ENCODE data around the gene WNT3.

The WNT3 gene

DNA sequence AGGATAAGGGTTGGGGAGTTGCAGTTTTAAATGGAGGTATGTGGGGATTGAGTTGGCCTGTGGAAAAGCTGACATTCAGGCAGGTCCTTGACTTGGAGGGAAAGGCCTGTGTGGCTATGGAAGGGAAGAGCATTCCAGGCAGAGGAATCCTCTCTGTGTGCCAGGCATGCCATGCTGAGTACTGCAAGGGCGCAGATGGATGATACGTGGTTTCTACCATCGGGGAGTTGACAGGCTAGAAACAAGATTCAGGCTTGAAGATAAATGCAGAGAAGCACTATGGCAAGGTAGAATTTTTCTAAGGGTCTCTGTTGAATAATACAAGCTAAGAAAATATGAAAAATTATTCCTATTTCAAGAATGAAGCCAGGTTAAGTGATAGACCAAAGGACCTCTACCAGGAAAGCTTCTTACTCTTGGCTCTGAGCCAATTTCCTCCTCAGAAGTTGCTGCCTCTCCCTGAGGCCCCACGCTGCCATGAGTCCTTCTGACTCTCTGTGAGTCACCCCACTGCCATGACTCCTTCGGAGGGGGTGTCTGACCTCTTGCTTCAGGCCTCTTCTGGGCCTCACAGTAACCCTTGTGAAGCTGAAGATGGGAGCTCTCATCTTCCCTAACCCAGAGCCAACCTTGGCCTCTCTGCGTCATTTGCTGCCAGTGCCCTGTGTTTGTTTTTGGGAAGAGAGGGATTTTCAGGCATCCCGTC, 75.8 kb downstream of the WNT3 start:
- TF ChIP-seq RAD21 (IDR thresholded peaks at IDR 0.05; ENCODE audit: low read depth), result no peak
- TF ChIP-seq, protein P1, sequence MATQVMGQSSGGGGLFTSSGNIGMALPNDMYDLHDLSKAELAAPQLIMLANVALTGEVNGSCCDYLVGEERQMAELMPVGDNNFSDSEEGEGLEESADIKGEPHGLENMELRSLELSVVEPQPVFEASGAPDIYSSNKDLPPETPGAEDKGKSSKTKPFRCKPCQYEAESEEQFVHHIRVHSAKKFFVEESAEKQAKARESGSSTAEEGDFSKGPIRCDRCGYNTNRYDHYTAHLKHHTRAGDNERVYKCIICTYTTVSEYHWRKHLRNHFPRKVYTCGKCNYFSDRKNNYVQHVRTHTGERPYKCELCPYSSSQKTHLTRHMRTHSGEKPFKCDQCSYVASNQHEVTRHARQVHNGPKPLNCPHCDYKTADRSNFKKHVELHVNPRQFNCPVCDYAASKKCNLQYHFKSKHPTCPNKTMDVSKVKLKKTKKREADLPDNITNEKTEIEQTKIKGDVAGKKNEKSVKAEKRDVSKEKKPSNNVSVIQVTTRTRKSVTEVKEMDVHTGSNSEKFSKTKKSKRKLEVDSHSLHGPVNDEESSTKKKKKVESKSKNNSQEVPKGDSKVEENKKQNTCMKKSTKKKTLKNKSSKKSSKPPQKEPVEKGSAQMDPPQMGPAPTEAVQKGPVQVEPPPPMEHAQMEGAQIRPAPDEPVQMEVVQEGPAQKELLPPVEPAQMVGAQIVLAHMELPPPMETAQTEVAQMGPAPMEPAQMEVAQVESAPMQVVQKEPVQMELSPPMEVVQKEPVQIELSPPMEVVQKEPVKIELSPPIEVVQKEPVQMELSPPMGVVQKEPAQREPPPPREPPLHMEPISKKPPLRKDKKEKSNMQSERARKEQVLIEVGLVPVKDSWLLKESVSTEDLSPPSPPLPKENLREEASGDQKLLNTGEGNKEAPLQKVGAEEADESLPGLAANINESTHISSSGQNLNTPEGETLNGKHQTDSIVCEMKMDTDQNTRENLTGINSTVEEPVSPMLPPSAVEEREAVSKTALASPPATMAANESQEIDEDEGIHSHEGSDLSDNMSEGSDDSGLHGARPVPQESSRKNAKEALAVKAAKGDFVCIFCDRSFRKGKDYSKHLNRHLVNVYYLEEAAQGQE (IDR thresholded peaks at IDR 0.05; ENCODE audit: low read depth), result no peak
- peak; percentile 75 for TF ChIP-seq NFIC (IDR thresholded peaks at IDR 0.05)

- TF ChIP-seq FOXM1 (IDR thresholded peaks at IDR 0.05; ENCODE audit: borderline replicate concordance, low read depth), result no peak
- no peak for TF ChIP-seq TEAD4 (IDR thresholded peaks at IDR 0.05)
- TF ChIP-seq NFIC (IDR thresholded peaks at IDR 0.05), result no peak
- no peak for TF ChIP-seq TAF1 (IDR thresholded peaks at IDR 0.05; ENCODE audit: low read depth)
- TF ChIP-seq ZBTB7A (IDR thresholded peaks at IDR 0.05; ENCODE audit: low read depth), result no peak
These were observed 77.3 kb downstream of the WNT3 start for GRCh38 chr17:46741122-46741730.

DNA sequence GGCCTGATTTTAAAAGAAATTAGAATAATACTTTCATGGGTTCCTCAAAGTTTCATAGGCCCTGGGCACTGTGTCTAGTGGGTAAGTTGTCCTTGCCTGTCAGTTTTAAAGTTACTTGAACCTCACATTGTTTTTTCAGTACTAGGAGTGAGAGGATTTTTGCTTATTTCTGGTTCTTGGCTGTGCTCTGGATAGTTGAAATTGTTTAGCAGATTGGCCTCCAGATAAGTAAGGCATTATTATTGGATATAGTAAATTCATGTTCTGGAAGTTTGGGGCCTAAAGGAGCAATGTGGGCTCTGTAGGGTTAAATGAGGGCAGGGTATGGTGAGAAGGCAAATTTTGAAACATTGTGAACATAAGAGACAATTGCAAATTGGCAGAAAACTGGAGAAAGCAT, 78.5 kb downstream of the WNT3 start:
- TF ChIP-seq TEAD4 (IDR thresholded peaks at IDR 0.05), result no peak
- TF ChIP-seq ZBTB7A (IDR thresholded peaks at IDR 0.05; ENCODE audit: low read depth), result no peak
- TF ChIP-seq, protein P2, sequence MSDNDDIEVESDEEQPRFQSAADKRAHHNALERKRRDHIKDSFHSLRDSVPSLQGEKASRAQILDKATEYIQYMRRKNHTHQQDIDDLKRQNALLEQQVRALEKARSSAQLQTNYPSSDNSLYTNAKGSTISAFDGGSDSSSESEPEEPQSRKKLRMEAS (IDR thresholded peaks at IDR 0.05), result no peak
- TF ChIP-seq CEBPB (IDR thresholded peaks at IDR 0.05), result no peak
- TF ChIP-seq YY1 (IDR thresholded peaks at IDR 0.05; ENCODE audit: low read depth), result no peak
- TF ChIP-seq RAD21 (IDR thresholded peaks at IDR 0.05; ENCODE audit: low read depth), result no peak
- TF ChIP-seq EP300 (IDR thresholded peaks at IDR 0.05; ENCODE audit: borderline replicate concordance), result no peak
- TF ChIP-seq TCF12 (IDR thresholded peaks at IDR 0.05; ENCODE audit: low read depth), result no peak
- no peak for TF ChIP-seq NFIC (IDR thresholded peaks at IDR 0.05)
- TF ChIP-seq, protein P1 (IDR thresholded peaks at IDR 0.05; ENCODE audit: low read depth), result no peak
- no peak for TF ChIP-seq EGR1 (IDR thresholded peaks at IDR 0.05)

DNA sequence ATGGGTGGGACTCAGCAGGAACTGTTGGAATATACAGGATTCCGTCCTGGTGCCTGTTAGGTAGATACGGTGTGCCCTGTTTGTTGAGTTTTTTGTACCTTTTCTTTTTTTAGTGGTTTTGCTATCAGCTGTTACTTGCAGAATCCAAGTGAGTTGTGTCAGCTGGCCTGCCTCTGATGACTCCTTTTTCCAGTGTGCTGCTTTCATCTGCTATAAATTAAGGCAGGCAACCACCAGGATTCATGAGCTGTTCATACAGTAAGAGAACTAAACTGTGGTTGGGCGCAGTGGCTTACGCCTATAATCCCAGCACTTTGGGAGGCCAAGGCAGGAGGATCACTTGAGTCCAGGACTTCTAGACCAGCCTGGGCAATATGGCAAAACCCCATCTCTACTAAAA, 79.9 kb downstream of the WNT3 start:
- no peak for TF ChIP-seq ZBTB7A (IDR thresholded peaks at IDR 0.05; ENCODE audit: low read depth)
- no peak for TF ChIP-seq TCF12 (IDR thresholded peaks at IDR 0.05; ENCODE audit: low read depth)
- TF ChIP-seq USF1 (IDR thresholded peaks at IDR 0.05), result no peak
- no peak for TF ChIP-seq CEBPB (IDR thresholded peaks at IDR 0.05)
- no peak for TF ChIP-seq FOXM1 (IDR thresholded peaks at IDR 0.05; ENCODE audit: borderline replicate concordance, low read depth)
- TF ChIP-seq EGR1 (IDR thresholded peaks at IDR 0.05), result no peak
- TF ChIP-seq, protein P2 (IDR thresholded peaks at IDR 0.05), result no peak
- no peak for TF ChIP-seq EP300 (IDR thresholded peaks at IDR 0.05; ENCODE audit: borderline replicate concordance)
- no peak for TF ChIP-seq TAF1 (IDR thresholded peaks at IDR 0.05; ENCODE audit: low read depth)
- TF ChIP-seq CREB1 (IDR thresholded peaks at IDR 0.05; ENCODE audit: low read depth), result no peak
- TF ChIP-seq NFIC (IDR thresholded peaks at IDR 0.05), result no peak
- TF ChIP-seq RAD21 (IDR thresholded peaks at IDR 0.05; ENCODE audit: low read depth), result no peak
- no peak for TF ChIP-seq YY1 (IDR thresholded peaks at IDR 0.05; ENCODE audit: low read depth)
- TF ChIP-seq, protein P1 (IDR thresholded peaks at IDR 0.05; ENCODE audit: low read depth), result no peak
- TF ChIP-seq TEAD4 (IDR thresholded peaks at IDR 0.05), result no peak

DNA sequence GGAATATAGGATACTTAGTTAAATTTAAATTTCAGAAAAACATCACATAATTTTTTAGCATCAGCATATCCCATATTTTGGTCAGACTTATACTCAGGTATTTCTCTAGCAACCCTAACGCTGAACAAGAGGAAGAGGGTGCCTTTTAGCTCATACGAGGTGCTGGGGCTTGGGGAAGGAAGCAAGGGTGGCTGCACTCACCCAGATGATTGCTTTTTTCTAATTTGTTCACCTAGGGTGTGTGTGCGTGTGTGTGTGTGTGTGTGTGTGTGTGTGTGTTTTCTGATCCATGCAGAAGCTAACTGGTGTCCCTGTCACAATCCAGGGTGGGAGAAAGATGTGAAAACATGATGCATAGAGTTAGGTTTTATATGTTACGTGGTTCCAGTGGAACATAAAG, 81.2 kb downstream of the WNT3 start:
- no peak for TF ChIP-seq TAF1 (IDR thresholded peaks at IDR 0.05; ENCODE audit: low read depth)
- no peak for TF ChIP-seq EP300 (IDR thresholded peaks at IDR 0.05; ENCODE audit: borderline replicate concordance)
- no peak for TF ChIP-seq YY1 (IDR thresholded peaks at IDR 0.05; ENCODE audit: low read depth)
- no peak for TF ChIP-seq CEBPB (IDR thresholded peaks at IDR 0.05)
- TF ChIP-seq RAD21 (IDR thresholded peaks at IDR 0.05; ENCODE audit: low read depth), result no peak
- TF ChIP-seq EGR1 (IDR thresholded peaks at IDR 0.05), result no peak
- TF ChIP-seq TCF12 (IDR thresholded peaks at IDR 0.05; ENCODE audit: low read depth), result no peak
- no peak for TF ChIP-seq CREB1 (IDR thresholded peaks at IDR 0.05; ENCODE audit: low read depth)
- no peak for TF ChIP-seq TEAD4 (IDR thresholded peaks at IDR 0.05)
- TF ChIP-seq FOXM1 (IDR thresholded peaks at IDR 0.05; ENCODE audit: borderline replicate concordance, low read depth), result no peak
- TF ChIP-seq, protein P2 (IDR thresholded peaks at IDR 0.05), result no peak
- TF ChIP-seq ZBTB7A (IDR thresholded peaks at IDR 0.05; ENCODE audit: low read depth), result no peak
- TF ChIP-seq, protein P1 (IDR thresholded peaks at IDR 0.05; ENCODE audit: low read depth), result no peak
- no peak for TF ChIP-seq USF1 (IDR thresholded peaks at IDR 0.05)
- no peak for TF ChIP-seq NFIC (IDR thresholded peaks at IDR 0.05)

Measured in Ishikawa (cell line).